Measurements from ENCODE around the gene SGPP2. TPM values are rescaled to one million over a fixed set of nuclear protein-coding genes. Genes with fewer than 3 reads are reported as not detected.

SGPP2 gene
- total RNA-seq, 1 donor from 2014 or later, result not detected

GRCh38 chr2:222561817-222562645 is 137.7 kb downstream of the SGPP2 start:
- Mint-ChIP-seq H3K36me3 (ENCODE audit: low read depth) (peaks cover 7% of the 10 kb centered on the region), H3K4me1 (peaks cover 9% of the 10 kb centered on the region), H3K9me3 (peaks cover 1% of the 10 kb centered on the region), H3K27ac (ENCODE audit: unreplicated experiment) (no peak overlapping the region), H3K4me3 (no peak overlapping the region), H3K27me3 (ENCODE audit: low read depth) (no peaks in the 10 kb centered on the region)
- TF ChIP-seq CTCF (conservative IDR thresholded peaks at IDR 0.05), result peak; percentile 78
- DNase-seq (ENCODE audit: low read depth, low spot score), result peak; percentile 61

DNA sequence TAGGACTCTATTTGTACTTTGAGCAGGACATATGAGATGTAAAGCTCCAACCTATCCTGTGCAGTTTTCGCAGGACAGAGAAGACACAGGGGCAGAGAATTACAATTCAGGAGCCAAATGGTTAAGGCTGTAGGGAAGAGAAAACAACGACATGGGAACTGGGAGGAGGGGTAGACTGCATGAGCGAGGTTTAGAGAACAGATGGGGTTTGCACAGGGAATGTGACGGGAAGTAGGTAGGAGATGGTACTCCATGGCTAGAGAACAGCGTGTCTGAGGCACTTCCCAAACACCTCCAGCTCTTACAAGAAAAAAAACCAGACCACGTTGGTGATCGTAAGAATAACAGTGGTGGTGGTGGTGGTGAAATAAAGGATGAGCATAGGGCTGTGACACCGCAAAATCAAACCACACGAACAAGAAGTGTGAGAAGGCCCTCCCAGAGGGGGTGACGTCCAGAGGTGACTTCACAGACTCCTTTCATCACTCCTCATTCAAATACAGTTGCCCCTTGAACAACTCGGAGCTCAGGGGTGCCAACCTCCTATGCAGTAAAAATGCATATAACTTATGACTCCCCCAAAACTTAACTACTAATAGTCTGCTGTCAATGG is 138.9 kb downstream of the SGPP2 start:
- H3K36me3 Mint-ChIP-seq (ENCODE audit: low read depth), result peaks cover 7% of the 10 kb centered on the region
- H3K27me3 Mint-ChIP-seq (ENCODE audit: low read depth), result no peaks in the 10 kb centered on the region
- H3K4me1 Mint-ChIP-seq, result peaks cover 6% of the 10 kb centered on the region
- H3K27ac Mint-ChIP-seq (ENCODE audit: unreplicated experiment), result no peak overlapping the region
- no peak overlapping the region for H3K4me3 Mint-ChIP-seq
- H3K9me3 Mint-ChIP-seq, result no peaks in the 10 kb centered on the region
- no peak for DNase-seq (ENCODE audit: low read depth, low spot score)
- no peak for TF ChIP-seq CTCF (conservative IDR thresholded peaks at IDR 0.05)

DNA sequence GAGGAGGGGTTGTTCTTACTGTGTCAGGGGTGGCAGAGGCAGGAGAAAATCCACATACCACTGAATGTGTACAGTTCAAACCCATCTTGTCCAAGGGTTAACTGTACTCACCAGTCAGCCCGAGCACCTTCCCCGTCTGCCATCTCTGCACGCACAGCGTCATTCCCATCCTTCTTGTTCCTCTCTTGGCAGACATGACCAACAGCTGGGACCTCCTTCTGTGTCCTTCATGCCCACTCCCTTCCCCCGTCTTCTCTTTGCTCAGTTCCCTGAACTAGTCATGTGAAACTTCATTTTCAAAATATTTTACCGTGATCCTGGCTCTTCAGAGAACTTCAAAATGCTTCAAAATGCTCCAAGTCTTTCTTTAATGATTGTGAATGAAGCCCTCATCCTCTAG is 139.6 kb downstream of the SGPP2 start:
- DNase-seq (ENCODE audit: low read depth, low spot score), result no peak
- H3K9me3 Mint-ChIP-seq, result no peaks in the 10 kb centered on the region
- no peak for TF ChIP-seq CTCF (conservative IDR thresholded peaks at IDR 0.05)
- peaks cover 5% of the 10 kb centered on the region for H3K36me3 Mint-ChIP-seq (ENCODE audit: low read depth)
- H3K27me3 Mint-ChIP-seq (ENCODE audit: low read depth), result no peaks in the 10 kb centered on the region
- no peak overlapping the region for H3K4me3 Mint-ChIP-seq
- peaks cover 6% of the 10 kb centered on the region for H3K4me1 Mint-ChIP-seq
- H3K27ac Mint-ChIP-seq (ENCODE audit: unreplicated experiment), result no peak overlapping the region

GRCh38 chr2:222566229-222566628 is 141.9 kb downstream of the SGPP2 start:
- Mint-ChIP-seq H3K27ac (ENCODE audit: unreplicated experiment) (no peak overlapping the region), H3K4me1 (peaks cover 6% of the 10 kb centered on the region), H3K4me3 (no peak overlapping the region), H3K36me3 (ENCODE audit: low read depth) (peaks cover 9% of the 10 kb centered on the region), H3K9me3 (no peaks in the 10 kb centered on the region), H3K27me3 (ENCODE audit: low read depth) (no peaks in the 10 kb centered on the region)
- no peak for TF ChIP-seq CTCF (conservative IDR thresholded peaks at IDR 0.05)
- DNase-seq (ENCODE audit: low read depth, low spot score), result no peak

- H3K27ac Mint-ChIP-seq (ENCODE audit: unreplicated experiment), result no peak overlapping the region
These were observed 144.5 kb downstream of the SGPP2 start for GRCh38 chr2:222568865-222569264.

More at GRCh38 chr2:222568865-222569264, 144.5 kb downstream of the SGPP2 start:
- Mint-ChIP-seq H3K9me3 (no peaks in the 10 kb centered on the region), H3K27me3 (ENCODE audit: low read depth) (no peaks in the 10 kb centered on the region), H3K36me3 (ENCODE audit: low read depth) (peaks cover 15% of the 10 kb centered on the region), H3K4me3 (no peak overlapping the region), H3K4me1 (peaks cover 6% of the 10 kb centered on the region)
- no peak for DNase-seq (ENCODE audit: low read depth, low spot score)
- no peak for TF ChIP-seq CTCF (conservative IDR thresholded peaks at IDR 0.05)
